KG1 (cell line): Measurements from ENCODE around the gene HTR3B.

ENCODE experiments used
- DNase-seq: peaks from one replicate; lab custom pipeline; 2025; lab: John Stamatoyannopoulos, UW

HTR3B gene

DNA sequence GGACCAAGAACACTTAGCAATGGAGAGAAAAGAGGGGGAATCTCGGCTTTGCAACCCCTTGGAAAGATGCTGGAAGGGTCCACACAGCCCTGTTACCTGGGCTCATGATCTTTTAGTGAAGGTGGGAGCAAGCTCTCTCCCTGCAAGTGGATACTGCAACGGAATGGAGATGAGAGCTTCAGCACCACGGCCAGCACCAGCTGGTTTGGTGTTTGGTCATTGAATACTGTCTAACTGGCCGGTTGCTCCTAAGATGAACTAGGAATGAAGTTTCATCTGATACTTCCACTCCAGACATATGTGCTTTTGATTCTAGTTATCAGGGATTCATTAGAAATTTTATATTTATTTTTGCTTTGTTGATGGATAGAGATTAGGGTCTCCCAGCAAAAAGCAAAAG is 86.6 kb downstream of the HTR3B start:
- peak; percentile 20 for DNase-seq

DNA sequence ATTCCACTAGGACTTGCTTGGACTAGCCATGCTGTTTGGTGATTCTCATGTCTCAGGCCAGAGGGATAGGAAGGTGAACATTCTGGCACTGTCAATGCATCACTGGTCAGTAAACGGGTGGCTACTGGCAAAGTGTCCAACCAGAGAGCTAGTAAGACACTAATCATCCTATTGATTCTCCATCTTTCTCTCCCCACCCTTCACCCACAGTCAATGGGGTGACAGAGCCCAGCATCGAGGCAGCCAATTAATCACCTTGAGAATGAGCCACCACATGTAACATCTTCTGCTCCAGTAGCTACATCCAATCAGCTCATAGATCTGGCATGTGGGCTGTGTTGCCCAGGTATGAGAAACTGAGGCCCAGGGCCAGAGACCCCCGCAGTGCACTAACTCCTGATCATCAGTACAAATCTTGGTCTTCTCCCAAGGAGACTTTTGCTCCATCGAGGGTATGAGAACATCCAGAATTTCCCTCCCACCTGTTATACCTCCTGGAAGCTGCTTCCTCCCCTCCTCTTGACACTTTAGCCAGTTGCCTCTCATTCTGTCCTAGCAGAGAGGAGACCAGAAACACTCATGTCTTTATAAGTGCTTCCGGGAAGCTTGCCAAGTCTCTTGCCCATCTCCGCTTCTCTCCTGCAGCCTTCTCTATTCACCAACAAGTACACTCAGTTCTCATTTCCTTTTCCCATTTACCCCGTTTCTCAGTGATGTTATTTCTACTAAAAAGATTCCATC is 87.3 kb downstream of the HTR3B start:
- no peak for DNase-seq

DNA sequence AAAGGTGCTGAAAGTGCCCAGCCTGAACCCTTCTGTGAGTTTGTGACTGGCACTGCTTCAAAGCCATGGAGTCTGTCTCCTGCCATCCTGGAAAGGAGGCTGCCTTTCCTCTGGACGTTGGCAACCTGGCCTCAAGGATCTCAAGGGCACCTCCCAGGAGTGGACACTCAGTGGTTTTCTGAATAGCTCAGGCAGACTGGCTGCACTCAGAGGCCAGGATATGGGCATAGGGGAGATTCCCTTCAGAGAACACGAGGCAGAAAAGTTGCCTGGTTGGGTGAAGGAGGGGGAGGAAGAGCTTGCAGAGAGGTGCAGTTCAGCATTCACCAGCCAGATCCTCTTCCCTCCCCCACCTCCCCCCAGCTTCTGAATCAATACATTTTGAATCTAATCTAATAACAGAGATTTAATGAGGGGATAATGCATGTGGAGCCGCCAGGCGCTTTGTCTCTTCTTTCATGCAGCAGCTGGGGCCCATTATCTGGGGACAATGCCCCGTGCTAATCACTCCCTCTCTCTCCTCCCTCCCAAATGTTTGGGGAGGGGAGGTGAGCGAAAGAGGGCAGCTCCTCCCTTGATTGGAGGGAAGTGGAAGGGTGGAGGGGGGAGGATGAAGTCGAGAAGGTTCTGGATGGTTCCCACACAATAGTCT is 88.0 kb downstream of the HTR3B start:
- DNase-seq, result no peak

DNA sequence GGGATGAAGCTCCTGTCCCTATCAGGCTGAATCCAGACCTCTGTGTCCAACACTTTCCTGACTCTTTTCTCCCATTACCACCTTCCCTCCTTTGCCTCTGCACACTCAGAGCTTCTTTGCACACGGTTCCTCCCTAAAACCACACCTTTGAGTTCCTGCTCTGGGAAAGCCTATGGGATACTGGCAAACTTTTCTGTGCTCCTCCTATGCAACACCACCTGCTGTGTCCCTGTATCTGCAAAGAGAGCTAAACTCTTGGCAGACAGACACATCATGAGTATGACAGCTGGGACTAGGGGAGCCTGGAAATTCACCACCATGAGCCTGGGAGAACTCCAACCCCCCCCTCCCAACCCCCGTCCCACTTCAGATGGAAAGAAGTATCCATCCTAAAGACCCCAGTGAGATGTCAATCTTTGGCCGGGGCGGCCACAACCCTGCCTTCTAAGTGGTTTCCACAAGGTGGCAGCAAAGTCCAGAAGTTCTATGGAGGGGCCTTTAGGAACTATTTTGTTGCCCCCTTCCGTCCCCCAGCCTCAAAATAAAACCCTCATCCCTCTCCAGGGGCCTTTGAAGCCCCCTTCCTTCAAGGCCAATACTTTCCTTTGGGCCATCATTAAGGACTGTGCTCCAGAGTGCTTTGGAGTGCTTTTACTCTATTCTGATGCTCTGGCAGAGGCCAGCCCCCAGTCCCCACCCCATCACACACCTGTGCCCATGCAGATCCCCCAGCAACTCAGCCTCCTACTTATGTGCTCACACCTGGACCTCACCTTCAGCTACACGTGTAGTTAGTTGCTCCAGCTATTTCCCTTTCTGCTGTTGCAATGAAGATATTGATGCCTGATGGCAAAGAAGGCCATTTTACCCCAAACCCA is 89.7 kb downstream of the HTR3B start:
- DNase-seq, result no peak
